Sigmoid colon (tissue), 4 donors: ENCODE data around the gene LEMD1.

Source experiments
- EP300 ChIP-seq, 4 donors: sonication (generic); formaldehyde crosslinking; IDR thresholded peaks; one replicate each; pipeline ENCODE4 v1.6.1; 2017; ENCODE audit warnings: antibody characterized with exemption in 4 of 4
- POLR2A ChIP-seq, 2 donors: fragments of 450-650 bp; IDR thresholded peaks; one replicate each; pipeline ENCODE4 v1.6.1; 2016; ENCODE audit warnings: antibody characterized with exemption in 2 of 2, mild to moderate bottlenecking in 2 of 2, moderate library complexity in 2 of 2
- POLR2AphosphoS5 ChIP-seq, 4 donors: sonication (generic); formaldehyde crosslinking; IDR thresholded peaks; one replicate each; pipeline ENCODE4 v1.6.1; 2017; ENCODE audit warnings: antibody characterized with exemption in 4 of 4
- TF ChIP-seq, protein P1 (sequence below), 4 experiments: fragments of 450-650 bp in 3 of 4; fragments of 200-600 bp in 1 of 4; IDR thresholded peaks; one replicate each; pipeline ENCODE4 v1.5.1; 2016 to 2019; ENCODE audit warnings: antibody characterized with exemption in 4 of 4, mild to moderate bottlenecking in 3 of 4, moderate library complexity in 2 of 4

DNA sequence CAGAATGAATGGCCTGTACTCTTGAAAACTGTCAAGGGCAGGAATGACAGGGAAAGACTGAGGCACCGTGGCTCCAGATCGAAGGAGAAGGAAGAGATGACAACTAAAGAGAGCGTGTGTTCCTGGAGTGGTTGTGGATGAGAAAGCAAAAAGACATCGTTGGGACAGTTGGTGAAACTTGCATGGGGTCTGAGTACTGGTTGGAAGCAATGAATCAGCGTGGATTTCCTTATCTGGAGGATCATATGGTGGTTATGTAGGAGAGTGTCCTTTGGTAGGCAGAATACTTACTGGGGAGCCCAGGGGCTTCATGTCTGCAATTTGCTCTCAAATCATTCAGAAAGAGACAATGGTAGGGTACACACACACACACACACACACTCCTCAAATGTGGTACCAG lies 13.9 kb downstream of the LEMD1 start:
- TF ChIP-seq POLR2A (IDR thresholded peaks at IDR 0.05) = no peak
- no peak for TF ChIP-seq POLR2AphosphoS5 (IDR thresholded peaks at IDR 0.05)
- TF ChIP-seq, protein P1, sequence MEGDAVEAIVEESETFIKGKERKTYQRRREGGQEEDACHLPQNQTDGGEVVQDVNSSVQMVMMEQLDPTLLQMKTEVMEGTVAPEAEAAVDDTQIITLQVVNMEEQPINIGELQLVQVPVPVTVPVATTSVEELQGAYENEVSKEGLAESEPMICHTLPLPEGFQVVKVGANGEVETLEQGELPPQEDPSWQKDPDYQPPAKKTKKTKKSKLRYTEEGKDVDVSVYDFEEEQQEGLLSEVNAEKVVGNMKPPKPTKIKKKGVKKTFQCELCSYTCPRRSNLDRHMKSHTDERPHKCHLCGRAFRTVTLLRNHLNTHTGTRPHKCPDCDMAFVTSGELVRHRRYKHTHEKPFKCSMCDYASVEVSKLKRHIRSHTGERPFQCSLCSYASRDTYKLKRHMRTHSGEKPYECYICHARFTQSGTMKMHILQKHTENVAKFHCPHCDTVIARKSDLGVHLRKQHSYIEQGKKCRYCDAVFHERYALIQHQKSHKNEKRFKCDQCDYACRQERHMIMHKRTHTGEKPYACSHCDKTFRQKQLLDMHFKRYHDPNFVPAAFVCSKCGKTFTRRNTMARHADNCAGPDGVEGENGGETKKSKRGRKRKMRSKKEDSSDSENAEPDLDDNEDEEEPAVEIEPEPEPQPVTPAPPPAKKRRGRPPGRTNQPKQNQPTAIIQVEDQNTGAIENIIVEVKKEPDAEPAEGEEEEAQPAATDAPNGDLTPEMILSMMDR (IDR thresholded peaks at IDR 0.05) = no peak
- no peak for TF ChIP-seq EP300 (IDR thresholded peaks at IDR 0.05)
